ENCODE measurements around the gene LRRC4C. TPM values are rescaled to one million over a fixed set of nuclear protein-coding genes. Genes with fewer than 3 reads are reported as not detected.

The LRRC4C gene
- total RNA-seq, 1 experiment from 2014 or later = 0.72 TPM

DNA sequence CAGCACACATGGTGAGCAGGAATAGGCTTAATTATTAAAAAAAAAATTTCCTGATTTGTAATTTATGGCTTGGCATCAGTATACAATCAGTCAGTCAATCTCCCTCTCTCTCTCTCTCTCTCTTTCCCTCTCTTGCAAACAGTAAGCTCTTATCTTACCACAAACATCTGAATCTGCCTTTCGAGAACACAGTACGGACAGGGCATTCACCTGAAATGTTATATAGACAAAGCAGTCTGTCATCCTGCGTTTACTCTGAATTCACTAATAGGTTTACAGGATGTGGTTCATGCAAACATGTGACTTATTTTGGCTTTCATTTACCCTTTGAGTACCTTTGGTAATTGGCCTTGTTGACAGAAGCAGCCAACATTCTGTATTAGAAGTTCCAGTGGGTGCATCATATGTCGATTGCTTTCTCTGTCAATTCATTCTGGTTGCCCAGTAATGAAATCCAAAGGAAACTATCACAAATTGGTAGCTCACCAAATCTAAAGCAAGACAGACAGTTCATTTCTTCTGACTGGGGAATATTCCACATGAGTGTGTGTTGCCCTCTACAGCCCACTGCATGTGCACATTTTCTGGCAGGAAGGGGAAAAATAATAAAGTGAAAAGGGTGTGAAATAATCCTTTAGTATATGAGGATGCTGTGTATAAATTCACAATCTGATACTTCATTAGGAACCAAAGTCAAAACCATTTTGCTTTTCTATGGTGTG, 1058.2 kb downstream of the LRRC4C start (continued):
- TF ChIP-seq, protein P1, sequence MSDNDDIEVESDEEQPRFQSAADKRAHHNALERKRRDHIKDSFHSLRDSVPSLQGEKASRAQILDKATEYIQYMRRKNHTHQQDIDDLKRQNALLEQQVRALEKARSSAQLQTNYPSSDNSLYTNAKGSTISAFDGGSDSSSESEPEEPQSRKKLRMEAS (CRISPR knock-in tag; IDR thresholded peaks at IDR 0.05) = no peak
- TF ChIP-seq, protein P2, sequence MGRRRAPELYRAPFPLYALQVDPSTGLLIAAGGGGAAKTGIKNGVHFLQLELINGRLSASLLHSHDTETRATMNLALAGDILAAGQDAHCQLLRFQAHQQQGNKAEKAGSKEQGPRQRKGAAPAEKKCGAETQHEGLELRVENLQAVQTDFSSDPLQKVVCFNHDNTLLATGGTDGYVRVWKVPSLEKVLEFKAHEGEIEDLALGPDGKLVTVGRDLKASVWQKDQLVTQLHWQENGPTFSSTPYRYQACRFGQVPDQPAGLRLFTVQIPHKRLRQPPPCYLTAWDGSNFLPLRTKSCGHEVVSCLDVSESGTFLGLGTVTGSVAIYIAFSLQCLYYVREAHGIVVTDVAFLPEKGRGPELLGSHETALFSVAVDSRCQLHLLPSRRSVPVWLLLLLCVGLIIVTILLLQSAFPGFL (CRISPR knock-in tag; IDR thresholded peaks at IDR 0.05; ENCODE audit: borderline replicate concordance) = no peak
- no peak for TF ChIP-seq ELF4 (CRISPR knock-in tag; IDR thresholded peaks at IDR 0.05; ENCODE audit: low read depth)

DNA sequence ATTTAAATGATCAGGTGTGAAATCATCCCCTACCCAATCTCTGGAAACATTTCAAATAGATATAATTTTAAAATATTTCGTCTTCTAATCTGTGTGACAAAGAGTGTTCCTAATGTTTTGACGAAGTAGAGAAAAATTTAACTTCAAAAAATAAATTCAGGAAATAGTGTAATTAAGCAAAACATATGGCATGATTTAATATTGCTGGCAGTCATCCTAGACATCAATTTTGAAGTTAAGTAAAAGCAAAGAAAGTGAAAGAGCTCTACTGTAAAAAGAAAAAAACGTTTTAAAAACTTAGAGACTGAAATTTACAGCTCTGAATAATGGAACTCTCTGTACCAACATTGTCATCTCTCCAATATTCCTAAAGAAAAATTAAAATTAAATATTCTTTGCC, 1062.3 kb downstream of the LRRC4C start:
- Mint-ChIP-seq H3K27me3 (ENCODE audit: low read depth) (no peaks in the 10 kb centered on the region), H3K27ac (no peak overlapping the region), H3K4me3 (no peak overlapping the region), H3K9me3 (no peaks in the 10 kb centered on the region), H3K36me3 (no peaks in the 10 kb centered on the region), H3K4me1 (no peaks in the 10 kb centered on the region)
- CTCF ChIA-PET = no interaction called here
- TF ChIP-seq, protein P3, sequence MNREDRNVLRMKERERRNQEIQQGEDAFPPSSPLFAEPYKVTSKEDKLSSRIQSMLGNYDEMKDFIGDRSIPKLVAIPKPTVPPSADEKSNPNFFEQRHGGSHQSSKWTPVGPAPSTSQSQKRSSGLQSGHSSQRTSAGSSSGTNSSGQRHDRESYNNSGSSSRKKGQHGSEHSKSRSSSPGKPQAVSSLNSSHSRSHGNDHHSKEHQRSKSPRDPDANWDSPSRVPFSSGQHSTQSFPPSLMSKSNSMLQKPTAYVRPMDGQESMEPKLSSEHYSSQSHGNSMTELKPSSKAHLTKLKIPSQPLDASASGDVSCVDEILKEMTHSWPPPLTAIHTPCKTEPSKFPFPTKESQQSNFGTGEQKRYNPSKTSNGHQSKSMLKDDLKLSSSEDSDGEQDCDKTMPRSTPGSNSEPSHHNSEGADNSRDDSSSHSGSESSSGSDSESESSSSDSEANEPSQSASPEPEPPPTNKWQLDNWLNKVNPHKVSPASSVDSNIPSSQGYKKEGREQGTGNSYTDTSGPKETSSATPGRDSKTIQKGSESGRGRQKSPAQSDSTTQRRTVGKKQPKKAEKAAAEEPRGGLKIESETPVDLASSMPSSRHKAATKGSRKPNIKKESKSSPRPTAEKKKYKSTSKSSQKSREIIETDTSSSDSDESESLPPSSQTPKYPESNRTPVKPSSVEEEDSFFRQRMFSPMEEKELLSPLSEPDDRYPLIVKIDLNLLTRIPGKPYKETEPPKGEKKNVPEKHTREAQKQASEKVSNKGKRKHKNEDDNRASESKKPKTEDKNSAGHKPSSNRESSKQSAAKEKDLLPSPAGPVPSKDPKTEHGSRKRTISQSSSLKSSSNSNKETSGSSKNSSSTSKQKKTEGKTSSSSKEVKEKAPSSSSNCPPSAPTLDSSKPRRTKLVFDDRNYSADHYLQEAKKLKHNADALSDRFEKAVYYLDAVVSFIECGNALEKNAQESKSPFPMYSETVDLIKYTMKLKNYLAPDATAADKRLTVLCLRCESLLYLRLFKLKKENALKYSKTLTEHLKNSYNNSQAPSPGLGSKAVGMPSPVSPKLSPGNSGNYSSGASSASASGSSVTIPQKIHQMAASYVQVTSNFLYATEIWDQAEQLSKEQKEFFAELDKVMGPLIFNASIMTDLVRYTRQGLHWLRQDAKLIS (CRISPR knock-in tag; IDR thresholded peaks at IDR 0.05; ENCODE audit: borderline replicate concordance) = no peak
- TF ChIP-seq JAZF1 (CRISPR knock-in tag; IDR thresholded peaks at IDR 0.05) (no peak), FOXJ3 (CRISPR knock-in tag; IDR thresholded peaks at IDR 0.05; ENCODE audit: borderline replicate concordance) (no peak), SMAD3 (CRISPR knock-in tag; IDR thresholded peaks at IDR 0.05; ENCODE audit: borderline replicate concordance) (no peak), ETV6 (CRISPR knock-in tag; IDR thresholded peaks at IDR 0.05) (no peak), GTF2I (CRISPR knock-in tag; conservative IDR thresholded peaks at IDR 0.05) (no peak)
- TF ChIP-seq, protein P4, sequence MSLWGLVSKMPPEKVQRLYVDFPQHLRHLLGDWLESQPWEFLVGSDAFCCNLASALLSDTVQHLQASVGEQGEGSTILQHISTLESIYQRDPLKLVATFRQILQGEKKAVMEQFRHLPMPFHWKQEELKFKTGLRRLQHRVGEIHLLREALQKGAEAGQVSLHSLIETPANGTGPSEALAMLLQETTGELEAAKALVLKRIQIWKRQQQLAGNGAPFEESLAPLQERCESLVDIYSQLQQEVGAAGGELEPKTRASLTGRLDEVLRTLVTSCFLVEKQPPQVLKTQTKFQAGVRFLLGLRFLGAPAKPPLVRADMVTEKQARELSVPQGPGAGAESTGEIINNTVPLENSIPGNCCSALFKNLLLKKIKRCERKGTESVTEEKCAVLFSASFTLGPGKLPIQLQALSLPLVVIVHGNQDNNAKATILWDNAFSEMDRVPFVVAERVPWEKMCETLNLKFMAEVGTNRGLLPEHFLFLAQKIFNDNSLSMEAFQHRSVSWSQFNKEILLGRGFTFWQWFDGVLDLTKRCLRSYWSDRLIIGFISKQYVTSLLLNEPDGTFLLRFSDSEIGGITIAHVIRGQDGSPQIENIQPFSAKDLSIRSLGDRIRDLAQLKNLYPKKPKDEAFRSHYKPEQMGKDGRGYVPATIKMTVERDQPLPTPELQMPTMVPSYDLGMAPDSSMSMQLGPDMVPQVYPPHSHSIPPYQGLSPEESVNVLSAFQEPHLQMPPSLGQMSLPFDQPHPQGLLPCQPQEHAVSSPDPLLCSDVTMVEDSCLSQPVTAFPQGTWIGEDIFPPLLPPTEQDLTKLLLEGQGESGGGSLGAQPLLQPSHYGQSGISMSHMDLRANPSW (CRISPR knock-in tag; conservative IDR thresholded peaks at IDR 0.05; ENCODE audit: low read depth) = no peak
- TF ChIP-seq, protein P5, sequence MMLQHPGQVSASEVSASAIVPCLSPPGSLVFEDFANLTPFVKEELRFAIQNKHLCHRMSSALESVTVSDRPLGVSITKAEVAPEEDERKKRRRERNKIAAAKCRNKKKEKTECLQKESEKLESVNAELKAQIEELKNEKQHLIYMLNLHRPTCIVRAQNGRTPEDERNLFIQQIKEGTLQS (CRISPR knock-in tag; conservative IDR thresholded peaks at IDR 0.05) = no peak
- TF ChIP-seq, protein P6, sequence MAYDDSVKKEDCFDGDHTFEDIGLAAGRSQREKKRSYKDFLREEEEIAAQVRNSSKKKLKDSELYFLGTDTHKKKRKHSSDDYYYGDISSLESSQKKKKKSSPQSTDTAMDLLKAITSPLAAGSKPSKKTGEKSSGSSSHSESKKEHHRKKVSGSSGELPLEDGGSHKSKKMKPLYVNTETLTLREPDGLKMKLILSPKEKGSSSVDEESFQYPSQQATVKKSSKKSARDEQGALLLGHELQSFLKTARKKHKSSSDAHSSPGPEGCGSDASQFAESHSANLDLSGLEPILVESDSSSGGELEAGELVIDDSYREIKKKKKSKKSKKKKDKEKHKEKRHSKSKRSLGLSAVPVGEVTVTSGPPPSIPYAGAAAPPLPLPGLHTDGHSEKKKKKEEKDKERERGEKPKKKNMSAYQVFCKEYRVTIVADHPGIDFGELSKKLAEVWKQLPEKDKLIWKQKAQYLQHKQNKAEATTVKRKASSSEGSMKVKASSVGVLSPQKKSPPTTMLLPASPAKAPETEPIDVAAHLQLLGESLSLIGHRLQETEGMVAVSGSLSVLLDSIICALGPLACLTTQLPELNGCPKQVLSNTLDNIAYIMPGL (CRISPR knock-in tag; IDR thresholded peaks at IDR 0.05) = no peak
- TF ChIP-seq, protein P7, sequence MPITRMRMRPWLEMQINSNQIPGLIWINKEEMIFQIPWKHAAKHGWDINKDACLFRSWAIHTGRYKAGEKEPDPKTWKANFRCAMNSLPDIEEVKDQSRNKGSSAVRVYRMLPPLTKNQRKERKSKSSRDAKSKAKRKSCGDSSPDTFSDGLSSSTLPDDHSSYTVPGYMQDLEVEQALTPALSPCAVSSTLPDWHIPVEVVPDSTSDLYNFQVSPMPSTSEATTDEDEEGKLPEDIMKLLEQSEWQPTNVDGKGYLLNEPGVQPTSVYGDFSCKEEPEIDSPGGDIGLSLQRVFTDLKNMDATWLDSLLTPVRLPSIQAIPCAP (CRISPR knock-in tag; IDR thresholded peaks at IDR 0.05) = no peak
- no peak for DNase-seq (ENCODE audit: low spot score)
- ATAC-seq = no peak
- POLR2A ChIA-PET = no interaction called here
